Stimulated activated CD4-positive, alpha-beta T cell treated with anti-CD3 and anti-CD28 coated beads, TNF-alpha, amount 100 ng/mL, for 24 hours (primary cell): ENCODE results near the gene ROBO1.
"Not testable (repeated sequence)": the region's sequence is repeated elsewhere in the genome, so short reads cannot be mapped to it uniquely, and the experiment has no call there.

Source experiments
- DNase-seq, 3 experiments: peaks; one replicate each; pipeline ENCODE4 v3.0.0-alpha.2; 2020; ENCODE audit warnings: low read depth in 3 of 3

ROBO1 gene

DNA sequence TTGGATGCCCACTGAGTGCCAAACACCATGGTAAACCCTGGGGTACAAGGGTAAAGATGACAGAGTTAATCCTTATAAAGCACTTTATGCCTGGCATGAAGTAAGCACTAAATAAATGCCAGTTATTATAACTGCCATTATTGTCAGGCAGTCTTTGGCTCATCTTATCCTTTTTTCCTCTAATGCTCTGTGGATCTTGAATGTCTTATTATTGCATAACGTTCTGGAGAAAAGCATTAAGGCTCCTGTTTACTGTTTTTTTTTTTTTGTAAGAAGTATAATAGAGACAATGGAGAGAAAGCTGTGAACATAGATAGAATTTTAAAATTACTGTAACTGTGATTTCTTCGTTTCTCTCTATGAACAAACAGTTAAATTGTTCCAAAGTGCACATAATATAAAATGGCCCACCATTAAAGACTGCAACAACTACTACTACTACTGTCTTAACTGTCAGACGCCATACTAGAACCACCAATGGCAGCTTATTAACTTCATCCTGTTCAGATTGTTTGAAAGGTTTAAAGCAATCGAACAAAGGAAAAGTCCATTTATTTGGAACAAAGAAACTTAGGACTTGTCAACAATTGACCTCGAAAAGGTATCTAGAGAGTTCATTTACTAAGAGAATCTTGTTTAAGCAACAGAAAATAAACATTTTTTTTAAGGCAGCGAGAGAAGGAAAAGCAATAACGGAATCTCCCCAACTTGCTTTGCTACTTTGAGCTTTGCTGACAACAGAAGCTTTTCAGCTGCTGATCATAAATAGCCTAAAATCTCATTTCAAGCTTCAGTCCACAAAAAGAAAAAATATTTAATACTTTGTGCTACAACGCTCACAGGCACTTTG is 520.7 kb downstream of the ROBO1 start:
- no peak for DNase-seq

DNA sequence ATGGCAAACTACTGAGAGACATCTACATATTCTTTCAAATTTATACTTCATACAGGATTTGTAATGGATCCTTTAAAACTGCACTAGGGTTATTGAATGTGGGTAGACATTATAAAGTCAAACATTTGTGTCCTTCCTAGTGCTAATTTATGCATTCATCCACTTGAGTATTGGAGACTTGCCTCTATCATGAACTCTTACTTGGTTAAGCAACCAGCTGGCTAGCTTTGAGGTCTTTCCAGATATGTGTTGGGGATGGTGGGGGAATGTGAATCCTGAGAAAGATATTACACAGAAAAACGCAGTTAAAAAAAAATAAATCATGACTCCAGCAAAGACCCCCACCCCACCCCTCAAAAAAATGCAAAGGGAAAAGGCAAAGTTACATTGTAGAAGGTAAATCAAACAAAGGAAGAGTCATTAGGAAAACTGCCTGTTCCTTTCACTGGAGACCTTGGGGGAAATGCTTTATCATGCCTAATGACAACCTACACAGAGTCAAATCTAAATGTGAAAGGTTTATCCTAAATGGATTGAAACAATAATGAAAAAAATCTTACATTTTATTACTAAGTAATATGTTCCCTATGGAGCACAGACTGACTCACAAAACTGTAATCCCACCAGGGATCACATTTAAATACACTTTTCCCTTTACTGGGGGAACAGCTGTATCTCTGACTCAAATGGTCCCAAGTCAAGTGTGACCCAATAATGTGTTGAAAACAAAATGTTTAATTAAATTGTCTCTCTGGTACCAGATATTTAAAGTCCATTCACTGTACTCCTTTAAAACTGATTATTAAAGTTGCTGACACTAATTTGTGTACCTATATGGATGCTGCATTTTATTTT is 522.3 kb downstream of the ROBO1 start:
- no peak for DNase-seq

DNA sequence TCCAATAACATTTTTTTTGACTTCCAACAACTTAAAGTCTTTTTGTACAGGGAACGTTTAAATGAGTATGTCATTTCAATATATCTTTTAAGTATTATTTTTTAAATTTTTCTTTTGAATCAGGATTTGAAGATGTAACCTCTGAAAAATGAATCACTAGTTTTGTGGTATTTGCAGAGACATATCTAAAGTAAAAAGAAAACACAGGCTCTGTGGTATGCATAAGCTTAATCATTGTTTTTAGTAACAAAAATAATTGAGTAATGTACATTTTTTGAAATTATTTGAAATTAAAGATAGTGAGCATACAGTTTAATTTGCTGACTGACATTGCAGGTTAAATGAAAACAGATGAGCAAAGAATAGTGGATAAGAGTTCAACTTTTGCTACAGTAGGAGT is 531.3 kb downstream of the ROBO1 start:
- DNase-seq = no peak

DNA sequence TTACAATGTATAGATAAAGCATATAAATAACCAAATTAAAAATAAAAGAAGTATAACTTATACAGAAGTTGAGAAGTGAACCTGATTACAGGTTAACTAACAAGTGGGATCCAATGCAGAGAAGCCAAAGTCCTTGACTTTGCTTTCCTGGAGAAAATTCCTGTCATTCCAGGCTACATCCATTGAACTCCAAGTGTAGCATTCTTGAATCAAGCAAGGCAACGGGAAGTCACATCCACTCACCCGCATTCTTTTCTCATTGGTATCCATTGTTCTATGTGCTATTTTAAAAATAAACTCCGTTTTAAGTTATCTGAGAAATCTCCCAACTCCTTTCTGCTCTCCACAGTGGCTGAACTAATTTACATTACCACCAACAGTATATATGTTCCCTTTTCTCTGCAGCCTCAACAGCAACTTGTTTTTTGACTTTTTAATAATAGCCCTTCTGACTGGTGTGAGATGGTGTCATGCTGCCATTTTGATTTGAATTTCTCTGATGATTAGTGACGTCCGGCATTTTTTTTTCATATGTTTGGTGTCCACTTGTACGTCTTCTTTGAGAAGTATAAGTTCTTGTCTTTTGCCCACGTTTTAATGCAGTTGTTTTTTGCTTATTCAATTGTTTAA is 534.3 kb downstream of the ROBO1 start:
- no peak for DNase-seq

DNA sequence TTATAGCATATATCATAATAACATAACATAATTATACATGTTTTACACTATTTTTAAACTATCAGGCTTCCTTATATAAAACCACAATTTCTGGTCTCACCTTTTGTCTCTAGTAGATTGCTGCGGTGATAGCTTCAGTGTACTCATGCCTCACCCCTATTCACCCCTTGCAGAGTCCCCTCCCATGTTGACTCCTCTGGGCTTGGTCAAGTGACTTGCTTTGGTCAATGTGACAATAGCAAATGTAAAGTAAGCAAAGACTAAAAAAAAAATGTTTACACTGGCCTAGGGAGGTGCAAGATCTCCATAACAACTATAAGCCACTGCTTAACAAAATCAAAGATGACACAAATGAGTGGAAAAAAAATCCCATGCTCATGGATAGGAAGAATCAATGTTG is 537.5 kb downstream of the ROBO1 start:
- no peak for DNase-seq

DNA sequence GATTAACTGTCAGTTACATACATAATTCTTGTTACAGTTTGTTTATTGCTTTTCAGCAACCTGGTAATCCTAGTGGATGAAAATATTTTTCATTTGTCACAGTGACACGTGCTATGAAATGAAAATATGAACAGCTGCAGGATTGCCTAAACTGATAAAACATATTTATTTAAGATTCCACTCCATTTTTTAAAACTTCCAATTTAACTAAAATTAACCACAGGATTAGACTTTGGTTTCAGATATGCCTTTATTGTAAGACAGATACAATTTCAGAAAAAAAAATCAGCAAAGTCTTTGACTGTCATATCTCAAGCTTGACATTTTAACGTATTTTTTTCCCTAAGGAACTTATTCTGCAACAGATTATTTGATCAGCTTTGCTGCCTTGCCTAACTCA is 550.7 kb downstream of the ROBO1 start:
- no peak for DNase-seq

DNA sequence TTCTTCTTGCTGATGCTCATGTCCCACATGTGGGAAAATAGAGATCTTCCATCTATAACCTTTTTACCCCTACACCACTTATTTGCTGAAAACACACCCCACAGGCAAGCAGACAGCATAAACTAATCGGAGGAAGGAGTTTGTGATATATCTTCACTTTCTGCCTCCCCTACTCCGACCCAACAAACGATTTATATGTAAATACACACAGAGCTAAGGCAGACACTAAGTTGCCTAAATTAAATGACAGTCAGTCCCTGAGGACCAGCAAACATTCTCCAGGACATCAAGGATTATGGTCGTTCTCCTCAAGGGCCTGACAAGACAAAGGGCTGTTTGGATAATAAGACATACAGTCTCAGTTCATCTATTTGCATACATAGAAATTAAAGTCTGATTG is 552.5 kb downstream of the ROBO1 start:
- DNase-seq = no peak

DNA sequence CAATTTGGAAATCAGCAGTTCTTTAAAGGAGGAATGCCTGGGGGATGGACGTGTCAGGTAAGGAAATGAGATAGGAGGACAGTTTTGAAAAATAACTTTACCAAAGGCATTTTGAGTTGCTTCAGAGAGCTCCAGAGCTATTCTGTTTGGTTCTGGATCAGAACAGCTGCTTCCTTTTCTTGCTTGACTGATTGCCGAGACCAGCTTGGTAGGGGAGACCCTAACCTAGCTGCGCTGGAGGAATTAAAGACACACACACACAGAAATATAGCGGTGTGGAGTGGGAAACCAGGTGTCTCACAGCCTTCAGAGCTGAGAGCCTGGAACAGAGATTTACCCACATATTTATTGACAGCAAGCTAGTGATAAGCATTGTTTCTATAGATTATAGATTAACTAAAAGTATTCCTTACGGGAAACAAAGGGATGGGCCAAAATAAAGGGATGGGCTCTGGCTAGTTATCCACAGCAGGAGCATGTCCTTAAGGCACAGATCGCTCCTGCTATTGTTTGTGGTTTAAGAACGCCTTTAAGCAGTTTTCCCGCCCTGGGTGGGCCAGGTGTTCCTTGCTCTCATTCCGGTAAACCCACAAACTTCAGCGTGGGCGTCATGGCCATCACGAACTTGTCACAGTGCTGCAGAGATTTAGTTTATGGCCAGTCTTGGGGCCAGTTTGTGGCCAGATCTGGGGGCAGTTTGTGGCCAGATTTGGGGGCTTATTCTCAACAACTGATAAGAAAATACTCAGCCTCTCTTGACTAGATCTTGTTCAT is 556.0 kb downstream of the ROBO1 start:
- DNase-seq = no peak

DNA sequence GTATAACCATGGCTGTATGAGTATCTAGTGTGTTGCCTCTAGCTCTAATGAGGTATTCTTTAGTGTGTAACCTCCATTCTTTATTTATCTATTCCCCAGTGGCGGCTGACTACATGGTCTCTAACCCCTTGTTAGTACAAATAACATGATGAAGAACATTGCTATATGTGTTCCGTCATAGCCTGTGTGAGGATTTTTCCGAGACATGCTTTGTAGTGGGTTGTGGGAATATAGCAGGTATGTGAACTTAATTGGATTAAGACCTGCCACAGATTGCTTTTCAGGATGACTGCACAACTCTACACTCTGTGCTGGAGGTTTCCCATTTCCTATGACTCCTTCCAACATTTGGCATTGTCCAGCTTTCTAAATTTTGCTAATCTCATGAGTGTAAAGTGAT is 563.4 kb downstream of the ROBO1 start:
- no peak for DNase-seq

DNA sequence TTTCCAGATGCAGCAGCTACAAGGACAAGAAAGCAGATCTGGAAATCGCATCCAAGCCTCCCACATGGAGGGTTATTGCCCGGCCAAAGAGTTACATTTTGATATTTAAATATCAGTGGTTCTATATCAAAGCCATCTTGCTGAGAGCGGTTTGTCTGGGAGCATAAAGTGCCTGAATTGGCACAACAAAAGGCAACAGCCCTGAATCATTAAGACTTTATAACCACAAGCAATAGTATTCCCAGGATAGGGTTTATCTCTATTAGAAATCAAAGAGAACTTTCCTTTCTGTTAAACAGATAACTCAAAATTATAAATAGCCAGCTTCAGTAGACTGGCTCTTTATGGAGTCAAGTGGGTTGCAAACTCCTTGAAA is 564.7 kb downstream of the ROBO1 start:
- no peak for DNase-seq

DNA sequence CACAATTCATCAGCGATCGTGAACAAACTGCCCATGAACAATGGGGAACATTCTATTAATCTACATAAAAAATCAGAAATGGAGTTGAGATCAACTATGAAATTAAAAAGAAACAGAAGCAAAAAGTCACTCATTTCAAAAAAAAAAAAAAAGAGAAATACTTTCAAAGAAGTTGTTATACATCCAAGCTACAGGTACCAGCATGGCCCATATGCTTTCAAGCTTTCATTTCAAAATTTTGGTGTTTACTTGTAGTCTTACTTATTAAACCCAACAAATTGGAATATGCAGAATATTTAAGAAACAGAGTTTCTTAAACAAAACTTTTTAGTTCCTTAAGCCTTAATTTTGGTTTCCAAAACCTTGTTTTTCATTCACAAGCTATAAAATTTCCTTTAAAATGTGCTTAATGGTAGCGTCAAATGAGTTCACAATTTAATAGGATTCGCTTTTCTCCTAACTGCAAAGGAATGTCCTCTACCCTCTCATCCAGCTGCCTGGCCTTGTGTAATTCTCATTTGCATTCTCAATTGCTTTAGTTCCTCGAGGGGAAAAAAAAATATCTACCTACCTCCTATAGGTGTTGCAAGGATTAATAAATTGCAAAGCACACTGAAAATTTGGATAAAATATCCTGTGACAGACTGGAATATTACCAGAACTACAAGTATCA is 565.2 kb downstream of the ROBO1 start:
- no peak for DNase-seq

DNA sequence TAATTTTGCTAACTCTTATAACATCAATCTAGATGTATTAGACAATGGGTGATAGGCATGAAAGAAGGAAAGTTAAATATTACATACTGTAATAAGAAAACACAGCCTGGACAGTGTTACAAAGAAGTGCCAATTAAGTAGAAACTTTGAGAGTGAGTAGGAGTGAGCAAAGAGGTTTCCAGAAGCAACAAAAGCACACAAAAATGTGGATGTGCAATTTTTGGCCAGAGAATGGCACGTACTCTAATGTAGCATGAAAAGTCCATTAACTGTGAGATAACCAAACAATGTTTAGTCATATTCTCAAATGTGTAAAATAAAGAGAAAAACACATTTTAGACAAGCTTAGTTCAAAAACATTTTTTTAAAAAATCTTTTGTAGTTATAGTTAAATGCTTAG is 567.3 kb downstream of the ROBO1 start:
- DNase-seq = no peak

DNA sequence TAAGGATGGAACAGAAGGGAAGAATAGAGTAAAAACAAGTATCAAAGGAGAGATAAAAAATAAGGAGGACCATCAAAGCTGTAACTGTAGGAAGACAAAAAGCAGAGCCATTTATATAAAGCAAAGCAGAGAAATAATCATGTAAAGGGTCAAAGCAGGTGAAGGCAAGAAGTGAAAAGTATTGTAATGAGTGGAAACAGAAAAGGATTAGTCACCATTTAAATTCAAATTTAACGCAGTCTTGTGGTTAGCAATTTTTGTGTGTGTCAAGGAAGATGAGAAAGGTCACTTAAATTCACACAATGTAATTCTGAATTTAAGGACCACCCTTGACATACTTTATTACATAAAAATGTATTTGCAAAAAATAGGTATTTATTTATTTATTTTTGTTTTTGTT is 567.8 kb downstream of the ROBO1 start:
- DNase-seq = no peak

DNA sequence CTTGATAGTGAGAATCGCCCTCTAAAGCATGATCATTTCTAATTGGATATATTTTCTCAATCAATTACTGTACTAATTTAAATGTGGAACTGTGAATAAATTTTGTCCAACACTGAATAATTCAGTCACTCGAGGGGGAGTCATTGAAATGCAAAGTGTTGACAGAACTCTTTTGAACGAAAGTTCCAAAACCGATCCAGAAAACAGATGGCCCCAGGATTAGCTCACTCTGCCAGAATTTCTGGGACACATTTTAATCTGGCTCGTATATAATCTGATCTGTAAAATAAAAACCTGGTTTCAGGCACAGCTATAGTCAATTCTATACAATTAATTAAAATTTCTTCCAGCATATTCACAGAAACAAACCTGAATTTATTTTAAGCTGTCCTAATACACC is 580.4 kb downstream of the ROBO1 start:
- no peak for DNase-seq

DNA sequence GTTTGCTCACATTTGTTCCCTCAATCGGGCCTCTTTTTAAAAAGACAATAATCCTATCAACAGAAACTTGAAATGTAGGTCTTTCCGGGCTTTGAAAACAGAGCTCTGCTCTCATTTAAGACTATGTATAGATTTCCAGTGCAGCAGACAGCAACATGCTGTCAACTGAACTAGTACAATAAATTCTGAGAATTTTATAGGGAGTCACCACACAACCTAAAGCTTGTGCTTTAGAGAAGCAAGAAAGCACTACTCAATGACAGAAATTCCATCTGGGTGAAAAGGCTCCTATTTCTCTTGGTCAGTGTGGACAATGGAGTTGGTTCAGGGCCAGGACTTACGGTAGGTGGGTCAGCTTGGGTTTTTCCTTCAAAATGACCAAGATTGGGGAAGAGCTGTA is 583.5 kb downstream of the ROBO1 start:
- no peak for DNase-seq

DNA sequence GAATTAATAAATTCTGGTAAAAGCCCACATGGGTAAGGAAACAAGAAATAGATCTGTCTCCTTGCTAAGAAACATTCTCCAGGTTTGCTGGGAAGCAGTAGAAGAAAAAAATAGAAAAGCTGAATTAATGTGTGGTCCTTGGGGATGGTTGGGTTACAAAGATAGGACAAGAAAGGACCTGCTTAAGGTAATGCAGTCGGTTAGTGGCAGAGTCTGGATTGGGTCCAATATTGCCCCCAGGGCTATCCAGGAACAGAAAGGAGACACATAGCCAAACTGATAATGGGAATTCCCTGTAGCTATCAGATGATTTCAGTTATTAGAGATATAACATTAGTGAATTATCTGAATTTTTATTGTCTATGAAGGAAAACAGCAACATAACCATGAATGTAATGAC is 584.3 kb downstream of the ROBO1 start:
- no peak for DNase-seq

DNA sequence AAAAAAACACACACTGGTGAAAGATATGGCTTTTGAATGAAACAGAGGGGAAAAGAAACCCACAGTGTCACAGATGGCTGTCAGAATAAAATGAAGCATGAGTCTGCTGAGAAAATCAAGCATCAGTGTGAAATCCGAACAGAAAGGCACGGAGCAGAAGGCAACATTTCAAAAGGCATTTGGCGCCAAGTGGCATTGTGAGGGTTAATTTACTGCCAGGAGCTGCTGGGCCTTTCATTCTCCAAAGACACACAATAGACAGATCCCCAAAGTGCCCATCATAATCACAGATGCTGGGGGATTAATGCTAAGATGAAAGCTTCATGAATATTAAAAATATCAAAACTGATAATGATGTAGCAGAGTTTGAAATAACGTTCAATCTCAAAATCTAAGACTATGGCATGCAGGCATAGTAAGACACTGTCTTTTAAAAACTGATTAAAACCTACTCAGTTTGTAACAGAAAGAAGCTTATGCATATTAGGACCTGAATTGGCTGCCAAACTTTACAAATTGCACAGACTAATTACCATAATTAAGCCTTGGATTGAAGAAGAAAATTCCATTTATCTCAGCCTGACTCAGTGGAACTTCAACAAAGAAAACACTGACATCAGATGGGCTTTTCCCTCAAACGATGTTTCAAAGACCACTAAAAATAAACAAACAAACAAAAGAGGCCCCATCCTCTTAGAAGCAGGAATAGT is 589.2 kb downstream of the ROBO1 start:
- DNase-seq = no peak

DNA sequence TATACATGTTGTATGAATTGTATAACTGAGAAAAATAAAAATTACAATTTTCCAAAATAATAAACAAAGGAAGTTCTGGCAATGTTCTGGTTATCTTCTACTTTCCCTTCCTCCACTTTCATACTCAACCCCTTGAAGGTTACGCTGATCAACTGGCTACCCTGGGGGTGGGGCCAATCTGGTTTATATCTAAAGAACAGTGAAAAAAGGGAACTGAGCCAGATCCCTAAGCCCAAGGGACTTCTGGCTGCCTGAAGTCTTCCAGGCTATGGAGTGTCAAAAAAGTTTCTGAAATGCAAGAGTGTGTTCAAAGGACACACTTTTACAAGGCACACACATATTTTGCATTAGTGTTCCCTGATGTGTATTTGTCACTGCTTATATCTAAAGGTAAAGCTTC is 591.9 kb downstream of the ROBO1 start:
- no peak for DNase-seq

DNA sequence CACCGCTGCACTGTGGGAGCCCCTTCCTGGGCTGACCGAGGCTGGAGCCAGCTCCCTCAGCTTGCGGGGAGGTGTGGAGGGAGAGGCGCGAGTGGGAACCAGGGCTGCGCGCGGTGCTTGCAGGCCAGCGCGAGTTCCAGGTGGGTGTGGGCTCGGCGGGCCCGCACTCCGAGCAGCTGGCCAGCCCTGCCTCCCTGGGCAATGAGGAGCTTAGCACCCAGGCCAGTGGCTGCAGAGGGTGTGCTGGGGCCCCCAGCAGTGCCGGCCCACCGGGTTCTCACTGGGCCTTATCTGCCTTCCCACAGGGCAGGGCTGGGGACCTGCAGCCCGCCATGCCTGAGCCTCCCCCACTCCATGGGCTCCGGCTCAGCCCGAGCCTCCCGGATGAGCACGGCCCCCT is 594.5 kb downstream of the ROBO1 start:
- DNase-seq = not testable (repeated sequence)

DNA sequence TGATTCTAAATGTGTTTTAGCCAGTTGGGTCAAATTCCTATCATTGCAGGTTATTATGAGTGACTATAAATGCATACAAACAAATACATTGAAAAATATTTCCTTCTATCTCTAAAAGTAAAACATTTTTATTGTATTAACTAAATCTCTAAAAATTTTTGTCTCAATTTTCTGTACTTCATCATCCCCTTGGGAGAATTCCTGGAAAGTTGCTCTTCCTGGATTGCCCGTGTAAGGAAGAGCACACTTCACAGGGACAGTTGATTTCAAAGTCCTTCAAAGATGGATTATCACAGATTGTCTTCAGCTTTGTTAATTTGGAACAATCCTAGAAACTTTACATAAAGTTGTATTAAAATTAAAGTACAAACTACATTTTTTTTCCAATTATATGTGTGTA is 595.6 kb downstream of the ROBO1 start:
- DNase-seq = no peak

DNA sequence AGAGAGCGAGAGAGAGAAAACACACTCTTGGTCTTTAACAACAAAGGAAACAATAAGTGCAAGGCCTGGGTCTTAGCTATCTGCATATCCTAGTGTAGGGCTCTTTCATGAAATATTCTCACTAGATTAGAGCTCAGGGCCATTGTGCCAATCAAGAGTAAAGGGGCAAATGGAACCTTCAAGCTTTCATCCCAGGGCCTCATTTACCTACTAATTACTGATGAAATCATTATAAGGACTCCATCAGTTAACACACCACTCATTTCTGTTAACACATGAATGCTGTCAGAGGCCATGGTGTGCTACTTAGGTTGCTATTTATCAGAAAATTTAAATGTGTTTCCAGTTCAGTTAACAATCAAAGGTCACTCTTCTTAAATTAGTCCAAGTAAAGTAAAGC is 597.8 kb downstream of the ROBO1 start:
- no peak for DNase-seq
